Psoas muscle (tissue), 8 donors: ENCODE data around the gene RPL6. TPM values are rescaled to one million over a fixed set of nuclear protein-coding genes. Genes with fewer than 3 reads are reported as not detected.

Source experiments
- ATAC-seq, 4 donors: fragments of 200-7000 bp; cut with Tn5 transposase; one replicate each; pipeline ENCODE4 v1.9.1; 2020; ENCODE audit warnings: moderate library complexity in 3 of 4, mild to moderate bottlenecking in 2 of 4
- DNase-seq, 2 donors: peaks; one replicate each; pipeline ENCODE4 v3.0.0-alpha.2; 2020
- H3K27ac ChIP-seq: fragments of 200-600 bp; one replicate; pipeline ENCODE4 v1.8.0; 2022
- H3K27me3 ChIP-seq, 3 donors: fragments of 200-600 bp in 1 of 3; one replicate each; pipeline versions ENCODE4 v1.6.1 to v1.8.0; 2013 to 2022; ENCODE audit warnings: low read length in 2 of 3, mild to moderate bottlenecking in 2 of 3, moderate library complexity in 1 of 3; ENCODE audit not compliant: insufficient read depth in 3 of 3
- H3K36me3 ChIP-seq, 2 donors: fragments of 200-600 bp in 1 of 2; one replicate each; pipeline versions ENCODE4 v1.6.1 to v1.8.0; 2013 to 2022; ENCODE audit warnings: low read depth in 1 of 2, mild to moderate bottlenecking in 1 of 2, moderate library complexity in 1 of 2; ENCODE audit not compliant: insufficient read depth in 1 of 2
- H3K4me1 ChIP-seq: fragments of 200-600 bp; one replicate; pipeline ENCODE4 v1.8.0; 2022
- H3K4me3 ChIP-seq: fragments of 200-600 bp; one replicate; pipeline ENCODE4 v1.8.0; 2022; ENCODE audit warnings: mild to moderate bottlenecking
- H3K9me3 ChIP-seq: fragments of 200-600 bp; one replicate; pipeline ENCODE4 v1.8.0; 2022
- CTCF ChIP-seq: fragments of 200-600 bp; IDR thresholded peaks from one replicate; pipeline ENCODE4 v1.8.0; 2022; ENCODE audit warnings: antibody characterized with exemption
- WGBS, 3 donors: extraction: QIAGEN DNeasy Blood & Tissue Kit; methylation state at CpG; one replicate each; pipeline versions ENCODE4 v1.1.6 to v1.1.7; 2013; 5-methylcytosine and 5-hydroxymethylcytosine counted together
- intact Hi-C, 2 donors: fragments of 100-400 bp; cut with DNase I; formaldehyde crosslinking; loops; one replicate each; pipeline versions ENCODE4 v1.11.0 to v1.14.2; 2022
- polyA plus RNA-seq, 3 donors: library from polyadenylated mRNA; stranded (reverse); fragments of 200-250 nt; gene quantifications; one replicate each; pipeline ENCODE4 v1.2.3, GENCODE V29; 2013
- total RNA-seq, 4 donors: library from RNA; stranded (reverse); fragmentation: NEBNext Ultra II Directional in 2 of 4; extraction: Animal tissue kit (Norgen Biotek cat#: 25700) in 2 of 4; gene quantifications; one replicate each; pipeline versions ENCODE4 v1.2.1 to v1.2.4, GENCODE V29; 2021 to 2023
- donor health status: healthy with polysubstance abuse.
- donor health status: DM: no; HTN: no; CAD: no; lungs with moderate emphysema.
- donor health status: Bipolar disorder and iron deficiency.
- donor health status: healthy.
- donor health status: DM: yes; HTN: yes; CAD: no.
- donor health status: DM: no; HTN: no; CAD: no.
- donor health status: DM: no; HTN: no; CAD: no.
- donor health status: DM: yes; HTN: yes; CAD: no.

Gene RPL6
- total and polyA plus RNA-seq, 7 donors: 743 to 1,983 (median 889) TPM

DNA sequence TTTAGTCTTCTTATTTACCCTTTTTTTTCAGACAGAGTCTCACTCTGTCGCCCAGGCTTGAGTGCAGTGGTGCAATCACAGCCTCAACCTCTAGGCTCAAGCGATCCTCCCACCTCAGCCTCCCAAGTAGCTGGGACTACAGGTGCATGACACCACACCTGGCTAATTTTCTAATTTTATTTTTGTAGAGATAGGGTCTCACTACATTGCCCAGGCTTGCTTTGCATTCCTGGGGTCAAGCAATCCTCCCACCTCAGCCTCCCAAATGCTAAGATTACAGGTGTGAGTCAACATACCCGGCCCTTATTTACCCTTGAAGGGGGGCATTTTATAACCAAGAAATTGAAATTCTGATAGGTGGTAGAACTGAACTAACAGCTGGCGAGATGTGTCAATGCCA lies 48.1 kb downstream of the RPL6 start:
- Histone ChIP-seq H3K36me3 (no peaks in the 10 kb centered on the region), H3K27me3 (no peaks in the 10 kb centered on the region), H3K9me3 (no peaks in the 10 kb centered on the region), H3K4me3 (no peak overlapping the region), H3K27ac (no peak overlapping the region), H3K4me1 (peaks cover 1% of the 10 kb centered on the region)
- intact Hi-C loops: no loop called here
- no peak for TF ChIP-seq CTCF
- DNase-seq (no peak), ATAC-seq (no peak)
- WGBS, 3 donors: 87 to 92% (median 91%) methylated on average over 4 of the region's 4 CpGs

GRCh38 chr12:112359290-112359689 lies 50.1 kb downstream of the RPL6 start:
- H3K27me3 ChIP-seq: no peaks in the 10 kb centered on the region
- H3K9me3 ChIP-seq: no peaks in the 10 kb centered on the region
- H3K4me3 ChIP-seq: no peak overlapping the region
- DNase-seq (no peak), ATAC-seq (no peak)
- 91 to 97% (median 96%) methylated on average over 4 of the region's 4 CpGs for WGBS, 3 donors
- intact Hi-C loops: no loop called here
- peaks cover 7% of the 10 kb centered on the region for H3K4me1 ChIP-seq
- no peaks in the 10 kb centered on the region for H3K36me3 ChIP-seq
- H3K27ac ChIP-seq: no peak overlapping the region
- no peak for TF ChIP-seq CTCF

DNA sequence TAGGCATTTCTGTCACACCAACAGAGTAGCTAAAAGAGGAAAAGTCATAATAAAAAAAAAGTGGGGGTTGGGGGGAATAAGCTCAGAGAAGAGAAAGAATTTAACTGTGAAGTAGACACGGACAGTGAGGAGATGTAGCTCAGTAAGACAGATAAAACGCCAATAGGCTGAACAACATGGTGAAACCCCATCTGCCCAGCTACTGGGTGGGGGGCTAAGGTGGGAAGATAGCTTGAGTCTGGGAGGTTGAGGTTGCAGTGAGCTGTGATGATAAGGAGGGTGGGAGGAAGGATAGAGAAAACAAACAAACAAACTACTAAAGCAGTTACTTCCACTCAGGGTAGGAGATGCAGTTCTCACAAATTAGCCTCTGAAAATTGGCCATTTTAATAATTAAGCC lies 52.2 kb downstream of the RPL6 start:
- no peak for DNase-seq
- WGBS, 3 donors: 76 to 84% (median 84%) methylated on average over 2 of the region's 2 CpGs
- Histone ChIP-seq H3K9me3 (no peaks in the 10 kb centered on the region), H3K4me3 (no peak overlapping the region), H3K27me3 (no peaks in the 10 kb centered on the region), H3K36me3 (no peaks in the 10 kb centered on the region), H3K27ac (no peak overlapping the region), H3K4me1 (peaks cover 7% of the 10 kb centered on the region)
- intact Hi-C loops: no loop called here
- no peak for TF ChIP-seq CTCF
- no peak for ATAC-seq

Other genes with a start within 250 kb of the RPL6 start
- gene HECTD4, start 27.2 kb downstream of the RPL6 start, total RNA-seq: 10 to 100 TPM; 14.6 to 22.8 (median 18.4) TPM
- 10 to 100 TPM in 1 of 3 donors, 1 to 10 TPM in 2; 2.1 to 12.0 (median 5.0) TPM for gene HECTD4, start 27.2 kb downstream of the RPL6 start, polyA plus RNA-seq
- gene PTPN11, start 9.3 kb upstream of the RPL6 start, total RNA-seq: 100 to 1,000 TPM; 172 to 192 (median 185) TPM
- gene PTPN11, start 9.3 kb upstream of the RPL6 start, polyA plus RNA-seq: 100 to 1,000 TPM in 1 of 3 donors, 10 to 100 TPM in 2; 43.8 to 138 (median 46.2) TPM